Pancreas (tissue), 10 donors: ENCODE results near the gene DHRS4L2. TPM values are rescaled to one million over a fixed set of nuclear protein-coding genes. Genes with fewer than 3 reads are reported as not detected.
A peak's percentile ranks its signal among the peaks of the same experiment; 100 is the strongest.

Source experiments
- ATAC-seq, 4 donors: fragments of 200-7000 bp; cut with Tn5 transposase; one replicate each; pipeline versions ENCODE4 v1.8.0 to v1.9.1; 2020; ENCODE audit warnings: mild to moderate bottlenecking in 4 of 4, moderate library complexity in 4 of 4
- DNase-seq, 6 donors: peaks; one replicate each; pipeline ENCODE4 v3.0.0-alpha.2; 2020
- FAIRE-seq: peaks from 2 replicates; lab custom pipeline; 2012; peaks lifted over from hg19 to GRCh38; lab: Jason Lieb, UNC
- H3K27ac ChIP-seq, 4 donors: fragments of 200-600 bp; sonication (generic); 1 replicate in 3 of 4; 2 replicates in 1 of 4; pipeline versions ENCODE4 v1.5.0 to v1.8.0; 2020
- H3K27me3 ChIP-seq, 4 donors: fragments of 200-600 bp; one replicate each; pipeline ENCODE4 v1.8.0; 2021
- H3K36me3 ChIP-seq, 3 donors: fragments of 200-600 bp; sonication (generic) in 1 of 3; one replicate each; pipeline versions ENCODE4 v1.5.0 to v1.8.0; 2020 to 2021
- H3K4me1 ChIP-seq, 3 donors: fragments of 200-600 bp; one replicate each; pipeline ENCODE4 v1.8.0; 2021
- H3K4me3 ChIP-seq, 4 donors: fragments of 200-600 bp; sonication (generic) in 2 of 4; one replicate each; pipeline versions ENCODE4 v1.5.0 to v1.8.0; 2020 to 2021
- H3K9me3 ChIP-seq, 4 donors: fragments of 200-600 bp; one replicate each; pipeline ENCODE4 v1.8.0; 2021
- WGBS, 2 donors: extraction: QIAGEN DNeasy Blood & Tissue Kit; methylation state at CpG; one replicate each; pipeline ENCODE4 v1.1.7; 2013; 5-methylcytosine and 5-hydroxymethylcytosine counted together
- intact Hi-C, 3 donors: fragments of 100-400 bp; cut with DNase I; formaldehyde crosslinking; loops; one replicate each; pipeline versions ENCODE4 v1.11.1 to v1.14.2; 2022
- polyA plus RNA-seq, 2 donors: library from polyadenylated mRNA; stranded (reverse); fragments of 200-250 nt; gene quantifications; one replicate each; pipeline ENCODE4 v1.2.3, GENCODE V29; 2013
- total RNA-seq, 6 donors: library from RNA; stranded (reverse); fragmentation: NEBNext Ultra II Directional in 4 of 6; extraction: Animal tissue kit (Norgen Biotek cat#: 25700) in 4 of 6; gene quantifications; one replicate each; pipeline versions ENCODE4 v1.2.1 to v1.2.4, GENCODE V29; 2021 to 2023
- TF ChIP-seq, protein P1 (sequence below), 4 donors: fragments of 200-600 bp; sonication (generic) in 3 of 4; IDR thresholded peaks; one replicate each; pipeline versions ENCODE4 v1.5.0 to v1.8.0; 2021; ENCODE audit warnings: antibody characterized with exemption in 4 of 4
- donor health status: healthy with polysubstance abuse.
- donor health status: DM: no; HTN: no; CAD: no; lungs with moderate emphysema.
- donor health status: DM: no; HTN: no; CAD: no.
- donor health status: control.
- donor health status: control.
- donor health status: Bipolar disorder and iron deficiency.
- donor health status: DM: yes; HTN: yes; CAD: no.
- donor health status: DM: no; HTN: no; CAD: no.
- donor health status: DM: no; HTN: no; CAD: no.
- donor health status: DM: yes; HTN: yes; CAD: no.

Gene DHRS4L2
- total and polyA plus RNA-seq, 8 donors = 10.3 to 35.0 (median 12.5) TPM

DNA sequence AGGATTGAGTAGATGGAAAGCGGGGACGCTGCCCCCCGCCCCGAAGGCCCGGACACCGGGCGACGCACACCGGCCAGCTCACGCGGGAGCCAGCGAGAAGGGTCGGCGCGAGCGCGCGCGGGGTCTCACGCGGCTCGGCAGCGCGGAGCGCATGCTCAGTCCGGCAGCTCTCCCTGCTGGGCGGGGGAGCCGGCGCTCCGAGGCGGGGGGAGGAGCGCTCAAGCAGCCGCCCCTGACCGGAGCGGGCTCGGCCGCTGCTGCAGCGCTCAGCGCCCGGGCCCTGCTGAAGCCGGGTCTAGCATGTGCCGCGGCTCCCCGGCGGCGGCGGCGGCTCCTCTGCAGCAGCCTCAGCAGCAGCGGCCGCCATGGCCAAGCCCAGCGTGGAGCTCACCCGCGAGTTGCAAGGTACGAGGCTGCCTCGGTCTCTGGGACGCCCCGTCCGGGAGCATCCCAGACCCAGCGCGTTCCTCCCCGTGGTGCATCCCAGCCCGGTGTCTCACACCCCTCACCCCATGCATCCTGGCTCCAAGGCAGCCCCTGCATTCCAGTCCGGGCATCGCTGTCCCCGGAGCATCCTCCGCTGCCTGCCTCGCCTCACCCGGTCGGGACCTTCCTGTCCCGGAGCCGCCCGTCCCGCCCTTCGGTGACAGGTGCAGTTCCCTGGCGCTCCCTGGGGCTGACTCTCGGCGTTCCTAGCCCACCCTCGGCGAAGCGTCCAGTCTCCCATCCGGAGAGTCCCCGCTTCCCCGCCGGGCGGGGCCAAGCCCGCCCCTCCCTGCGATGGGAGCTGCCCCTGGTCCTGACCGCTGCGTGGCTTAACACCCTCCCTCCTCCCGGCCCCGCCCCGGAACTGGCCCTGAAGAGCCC is 63.3 kb downstream of the DHRS4L2 start, which contains the start of gene CARMIL3:
Gene CARMIL3, plus strand, starts transcription at position 221 of the 867 bp plus-strand sequence. Its CDS starts 145 bp downstream, at position 366.
- Histone ChIP-seq H3K27ac (peak within 1 kb of the TSS; percentile 38 to 68 (median 46)), H3K36me3 (no peaks in the 10 kb centered on the region), H3K9me3 (no peaks in the 10 kb centered on the region), H3K4me1 (peaks cover 0 to 6% (median 0%) of the 10 kb centered on the region in 3 donors), H3K4me3 (peak within 1 kb of the TSS; percentile 49 to 70 (median 55)), H3K27me3 (no peaks in the 10 kb centered on the region)
- FAIRE-seq = no peak
- ATAC-seq = peak; percentile 89 to 96 (median 94)
- peak; percentile 62 to 88 (median 70) for DNase-seq
- TF ChIP-seq, protein P1, sequence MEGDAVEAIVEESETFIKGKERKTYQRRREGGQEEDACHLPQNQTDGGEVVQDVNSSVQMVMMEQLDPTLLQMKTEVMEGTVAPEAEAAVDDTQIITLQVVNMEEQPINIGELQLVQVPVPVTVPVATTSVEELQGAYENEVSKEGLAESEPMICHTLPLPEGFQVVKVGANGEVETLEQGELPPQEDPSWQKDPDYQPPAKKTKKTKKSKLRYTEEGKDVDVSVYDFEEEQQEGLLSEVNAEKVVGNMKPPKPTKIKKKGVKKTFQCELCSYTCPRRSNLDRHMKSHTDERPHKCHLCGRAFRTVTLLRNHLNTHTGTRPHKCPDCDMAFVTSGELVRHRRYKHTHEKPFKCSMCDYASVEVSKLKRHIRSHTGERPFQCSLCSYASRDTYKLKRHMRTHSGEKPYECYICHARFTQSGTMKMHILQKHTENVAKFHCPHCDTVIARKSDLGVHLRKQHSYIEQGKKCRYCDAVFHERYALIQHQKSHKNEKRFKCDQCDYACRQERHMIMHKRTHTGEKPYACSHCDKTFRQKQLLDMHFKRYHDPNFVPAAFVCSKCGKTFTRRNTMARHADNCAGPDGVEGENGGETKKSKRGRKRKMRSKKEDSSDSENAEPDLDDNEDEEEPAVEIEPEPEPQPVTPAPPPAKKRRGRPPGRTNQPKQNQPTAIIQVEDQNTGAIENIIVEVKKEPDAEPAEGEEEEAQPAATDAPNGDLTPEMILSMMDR (IDR thresholded peaks at IDR 0.05) = no peak
- intact Hi-C loops = no loop called here
- WGBS, 2 donors = 1% methylated on average over 57 to 92 of the region's 92 CpGs

DNA sequence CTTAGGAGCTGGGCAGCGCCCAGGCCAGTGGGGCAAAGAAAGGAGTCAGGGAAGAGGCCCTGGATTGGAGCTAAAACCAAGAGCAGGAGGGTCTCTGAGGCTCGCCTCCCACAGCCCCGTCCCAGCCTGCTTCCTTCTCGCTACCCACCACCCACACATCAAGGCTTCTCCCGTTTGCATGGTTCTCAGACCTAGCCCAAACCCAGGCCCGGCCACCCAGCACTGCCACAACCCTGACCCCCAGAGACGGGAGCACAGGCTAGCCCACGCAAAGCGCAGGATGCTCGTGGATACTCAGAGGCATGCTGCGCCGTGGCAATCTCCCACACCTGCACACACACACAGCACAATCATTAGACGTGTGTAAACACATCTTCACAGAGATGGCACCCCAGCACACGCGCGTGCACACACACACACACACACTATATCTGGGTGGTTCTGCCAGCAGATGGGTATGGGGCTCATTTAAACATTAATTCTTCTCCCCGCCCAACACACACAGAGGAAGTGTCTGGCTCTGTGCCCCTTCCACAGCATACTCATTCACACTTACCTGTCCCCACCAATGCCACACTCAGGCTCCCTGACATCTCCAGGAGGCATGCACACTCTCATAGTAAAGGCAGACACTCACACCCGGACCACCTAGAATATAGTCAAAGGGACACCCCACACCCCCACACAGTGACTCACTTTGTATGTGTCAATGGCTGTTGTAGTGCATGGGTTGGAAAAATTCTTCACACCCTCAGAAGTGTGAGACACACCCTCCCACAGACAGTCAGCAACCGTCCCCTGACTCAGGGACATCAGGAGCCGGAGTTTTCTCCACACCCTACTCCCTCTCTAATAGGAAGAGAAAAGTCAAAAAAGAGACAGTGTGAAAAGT is 64.2 kb downstream of the DHRS4L2 start:
- H3K27me3 ChIP-seq = no peaks in the 10 kb centered on the region
- no peaks in the 10 kb centered on the region for H3K36me3 ChIP-seq
- FAIRE-seq = no peak
- intact Hi-C loops = no loop called here
- H3K9me3 ChIP-seq = no peaks in the 10 kb centered on the region
- H3K4me1 ChIP-seq = peaks cover 0 to 6% (median 0%) of the 10 kb centered on the region in 3 donors
- WGBS, 2 donors = 57 to 61% methylated on average over 20 of the region's 20 CpGs
- TF ChIP-seq, protein P1 (IDR thresholded peaks at IDR 0.05) = no peak
- no peak overlapping the region for H3K27ac ChIP-seq
- peak overlapping the region in 2 of 4 donors; percentile 53 to 70 for H3K4me3 ChIP-seq
- no peak for ATAC-seq
- peak in 1 of 6 donors; percentile 52 for DNase-seq

DNA sequence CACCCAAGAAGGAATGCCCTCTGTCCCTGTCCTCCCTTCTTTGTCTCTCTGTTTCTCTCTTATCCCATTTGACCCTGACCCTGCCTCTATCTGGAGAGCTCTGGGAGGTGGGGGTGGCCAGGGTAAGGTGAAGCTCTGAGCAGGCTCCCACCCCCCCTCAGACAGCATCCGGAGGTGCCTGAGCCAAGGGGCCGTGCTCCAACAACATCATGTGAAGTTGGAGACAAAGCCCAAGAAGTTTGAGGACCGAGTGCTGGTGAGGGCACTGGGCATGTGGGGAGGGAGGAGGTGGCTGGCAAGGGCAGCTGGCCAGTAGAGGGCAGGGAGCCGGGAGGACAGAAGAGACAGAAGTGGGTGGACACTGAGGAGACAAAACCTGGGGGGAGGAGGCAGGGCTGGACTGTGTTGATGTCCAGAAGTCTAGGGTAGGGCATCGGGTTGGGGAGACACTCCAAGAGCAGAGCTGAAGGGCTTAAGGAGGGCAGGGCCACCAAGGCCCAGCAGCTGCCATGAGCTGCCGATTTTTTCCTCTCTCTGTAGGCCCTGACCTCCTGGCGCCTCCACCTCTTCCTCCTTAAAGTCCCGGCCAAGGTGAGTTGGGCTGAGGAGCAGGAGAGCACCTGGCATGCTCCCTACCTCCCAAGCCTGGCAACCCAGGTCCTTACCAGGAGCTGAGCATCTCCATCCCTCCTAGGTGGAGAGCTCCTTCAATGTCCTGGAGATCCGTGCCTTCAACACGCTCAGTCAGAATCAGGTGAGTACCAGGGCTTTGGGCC is 65.0 kb downstream of the DHRS4L2 start:
- no peaks in the 10 kb centered on the region for H3K9me3 ChIP-seq
- TF ChIP-seq, protein P1 (IDR thresholded peaks at IDR 0.05) = no peak
- DNase-seq = peak in 1 of 6 donors; percentile 13
- no peaks in the 10 kb centered on the region for H3K36me3 ChIP-seq
- no peak for ATAC-seq
- H3K4me3 ChIP-seq = no peak overlapping the region
- H3K4me1 ChIP-seq = peaks cover 0 to 9% (median 0%) of the 10 kb centered on the region in 3 donors
- no peaks in the 10 kb centered on the region for H3K27me3 ChIP-seq
- no peak overlapping the region for H3K27ac ChIP-seq
- WGBS, 2 donors = 74 to 84% methylated on average over 9 to 10 of the region's 10 CpGs
- intact Hi-C loops = no loop called here
- no peak for FAIRE-seq

DNA sequence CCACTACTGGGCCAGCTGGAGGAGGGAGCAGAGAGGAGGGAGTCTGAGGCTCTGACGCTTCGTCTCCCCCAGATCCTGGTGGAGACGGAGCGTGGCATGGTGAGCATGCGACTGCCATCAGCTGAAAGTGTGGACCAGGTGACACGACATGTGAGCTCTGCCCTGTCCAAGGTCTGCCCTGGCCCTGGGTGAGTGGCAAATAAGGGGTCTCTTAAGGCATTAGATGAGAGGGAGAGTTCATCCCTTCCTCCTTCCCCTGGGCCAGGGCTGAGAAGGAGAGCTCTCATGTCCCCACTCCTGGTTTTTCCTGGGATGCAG is 65.6 kb downstream of the DHRS4L2 start:
- intact Hi-C loops = no loop called here
- ATAC-seq = no peak

More for the DNA sequence above, 65.6 kb downstream of the DHRS4L2 start:
- Histone ChIP-seq H3K27ac (no peak overlapping the region), H3K9me3 (no peaks in the 10 kb centered on the region), H3K4me1 (peaks cover 0 to 9% (median 0%) of the 10 kb centered on the region in 3 donors), H3K36me3 (no peaks in the 10 kb centered on the region), H3K27me3 (no peaks in the 10 kb centered on the region), H3K4me3 (no peak overlapping the region)
- 82% methylated on average over 6 of the region's 6 CpGs for WGBS, 2 donors
- FAIRE-seq (no peak), DNase-seq (no peak)
- TF ChIP-seq, protein P1 (IDR thresholded peaks at IDR 0.05) = no peak
